Thyroid gland (tissue), 4 donors: Measurements from ENCODE around the gene CST5. TPM values are rescaled to one million over a fixed set of nuclear protein-coding genes. Genes with fewer than 3 reads are reported as not detected.
A peak's percentile ranks its signal among the peaks of the same experiment; 100 is the strongest.

ENCODE experiments used
- DNase-seq, 2 donors: peaks; one replicate each; pipeline ENCODE4 v3.0.0-alpha.2; 2019
- H3K27ac ChIP-seq, 3 donors: fragments of 200-600 bp; sonication (generic); 1 replicate in 2 of 3; 2 replicates in 1 of 3; pipeline ENCODE4 v1.5.1; 2016 to 2019; ENCODE audit warnings: mild to moderate bottlenecking in 1 of 3, moderate library complexity in 1 of 3
- H3K27me3 ChIP-seq: fragments of 200-600 bp; sonication (generic); one replicate; pipeline ENCODE4 v1.5.1; 2019
- H3K36me3 ChIP-seq, 2 donors: fragments of 200-600 bp; sonication (generic); one replicate each; pipeline ENCODE4 v1.5.1; 2016 to 2019
- H3K4me1 ChIP-seq, 2 donors: fragments of 200-600 bp; sonication (generic); one replicate each; pipeline ENCODE4 v1.5.1; 2017 to 2019
- H3K4me3 ChIP-seq, 3 donors: fragments of 200-600 bp; sonication (generic); replicated peaks in 1 of 3; 1 replicate in 2 of 3; 2 replicates in 1 of 3; pipeline ENCODE4 v1.5.1; 2016; ENCODE audit warnings: mild to moderate bottlenecking in 1 of 3
- H3K9me3 ChIP-seq: fragments of 200-600 bp; sonication (generic); one replicate; pipeline ENCODE4 v1.5.1; 2017
- POLR2A ChIP-seq, 2 donors: fragments of 450-650 bp; IDR thresholded peaks; one replicate each; pipeline ENCODE4 v1.6.1; 2017; ENCODE audit warnings: antibody characterized with exemption in 2 of 2, mild to moderate bottlenecking in 2 of 2, moderate library complexity in 1 of 2
- WGBS, 2 donors: methylation state at CpG; one replicate each; pipeline ENCODE4 v1.1.5; 2017; 5-methylcytosine and 5-hydroxymethylcytosine counted together
- intact Hi-C: fragments of 100-400 bp; cut with DNase I; formaldehyde crosslinking; loops from one replicate; pipeline ENCODE4 v1.15.1; 2023
- total RNA-seq, 4 donors: library from RNA; depleted of rRNA; stranded (reverse); fragments of >200 nt; gene quantifications; one replicate each; pipeline ENCODE4 v1.2.3, GENCODE V29; 2016
- TF ChIP-seq, protein P1 (sequence below), 6 experiments: fragments of 200-600 bp in 3 of 6; fragments of 450-650 bp in 3 of 6; sonication (generic) in 3 of 6; IDR thresholded peaks; one replicate each; pipeline ENCODE4 v1.5.1; 2016 to 2019; ENCODE audit warnings: antibody characterized with exemption in 6 of 6, mild to moderate bottlenecking in 2 of 6, inconsistent platforms in 1 of 6, moderate library complexity in 1 of 6

CST5 gene
- total RNA-seq, 4 donors from 2014 or later = not detected

DNA sequence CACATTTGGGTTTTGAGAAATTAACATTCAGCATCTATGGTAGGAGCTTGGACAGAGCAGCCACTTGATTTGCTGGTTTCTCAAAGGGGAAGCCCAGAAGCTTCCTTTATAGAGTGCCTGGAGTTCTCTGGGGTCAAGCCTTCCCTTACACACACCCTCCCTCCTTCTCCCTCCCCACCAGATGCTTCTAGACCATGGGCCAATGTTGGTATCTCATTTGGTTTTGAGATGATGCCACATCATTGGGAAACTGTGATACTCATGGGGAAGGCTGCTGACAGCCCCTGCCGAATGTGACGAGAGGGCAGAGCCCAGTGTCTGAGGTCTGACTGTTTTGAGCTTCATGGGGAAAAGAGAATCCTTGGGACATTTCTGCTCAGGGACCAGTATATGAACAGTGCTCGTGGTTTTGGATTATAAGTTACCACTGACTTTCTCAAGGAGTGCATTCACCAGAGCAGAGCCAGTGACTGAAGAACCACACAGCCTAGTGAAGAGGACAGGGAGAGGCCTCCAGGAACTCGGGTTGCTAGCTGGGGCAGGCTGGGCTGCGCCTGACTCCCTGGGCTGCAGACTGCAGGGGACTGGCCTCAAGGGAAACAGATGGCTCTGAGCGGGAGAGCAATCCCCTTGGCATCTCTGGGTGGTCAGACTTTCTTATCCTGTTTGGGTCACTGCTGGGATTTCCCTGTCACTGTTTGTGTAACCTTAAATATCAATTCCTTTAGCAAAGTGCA lies 46.4 kb upstream of the CST5 start:
- WGBS, 2 donors = 79 to 87% methylated on average over 5 to 6 of the region's 6 CpGs
- DNase-seq = no peak
- H3K4me3 ChIP-seq = no peak overlapping the region
- intact Hi-C loops = no loop called here
- H3K4me1 ChIP-seq = peaks cover 0 to 10% of the 10 kb centered on the region in 2 donors
- H3K27me3 ChIP-seq = no peaks in the 10 kb centered on the region
- TF ChIP-seq, protein P1, sequence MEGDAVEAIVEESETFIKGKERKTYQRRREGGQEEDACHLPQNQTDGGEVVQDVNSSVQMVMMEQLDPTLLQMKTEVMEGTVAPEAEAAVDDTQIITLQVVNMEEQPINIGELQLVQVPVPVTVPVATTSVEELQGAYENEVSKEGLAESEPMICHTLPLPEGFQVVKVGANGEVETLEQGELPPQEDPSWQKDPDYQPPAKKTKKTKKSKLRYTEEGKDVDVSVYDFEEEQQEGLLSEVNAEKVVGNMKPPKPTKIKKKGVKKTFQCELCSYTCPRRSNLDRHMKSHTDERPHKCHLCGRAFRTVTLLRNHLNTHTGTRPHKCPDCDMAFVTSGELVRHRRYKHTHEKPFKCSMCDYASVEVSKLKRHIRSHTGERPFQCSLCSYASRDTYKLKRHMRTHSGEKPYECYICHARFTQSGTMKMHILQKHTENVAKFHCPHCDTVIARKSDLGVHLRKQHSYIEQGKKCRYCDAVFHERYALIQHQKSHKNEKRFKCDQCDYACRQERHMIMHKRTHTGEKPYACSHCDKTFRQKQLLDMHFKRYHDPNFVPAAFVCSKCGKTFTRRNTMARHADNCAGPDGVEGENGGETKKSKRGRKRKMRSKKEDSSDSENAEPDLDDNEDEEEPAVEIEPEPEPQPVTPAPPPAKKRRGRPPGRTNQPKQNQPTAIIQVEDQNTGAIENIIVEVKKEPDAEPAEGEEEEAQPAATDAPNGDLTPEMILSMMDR (IDR thresholded peaks at IDR 0.05) = no peak
- TF ChIP-seq POLR2A (IDR thresholded peaks at IDR 0.05) = no peak
- H3K36me3 ChIP-seq = no peaks in the 10 kb centered on the region
- no peak overlapping the region for H3K27ac ChIP-seq
- H3K9me3 ChIP-seq = no peaks in the 10 kb centered on the region

DNA sequence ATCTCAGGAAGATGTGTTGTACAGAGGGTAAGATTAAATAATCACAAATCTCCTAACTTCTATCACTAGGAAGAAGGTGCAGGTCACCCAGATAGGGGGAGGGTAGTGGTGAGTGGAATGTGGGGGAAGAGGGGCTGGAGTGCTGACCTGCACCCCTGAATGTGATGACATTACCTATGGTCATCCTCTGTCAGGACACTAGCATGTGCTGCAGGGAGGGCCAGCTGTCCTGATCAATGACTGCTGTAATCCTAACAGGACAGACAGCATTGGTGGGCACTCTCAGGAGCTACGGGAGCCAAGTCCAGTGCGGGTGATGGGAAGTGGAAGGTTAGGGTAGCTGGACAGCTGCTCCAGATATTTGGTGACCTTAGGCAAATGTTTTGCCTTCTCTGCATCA lies 45.2 kb upstream of the CST5 start:
- peaks cover 4 to 22% of the 10 kb centered on the region in 2 donors for H3K4me1 ChIP-seq
- H3K27me3 ChIP-seq = no peaks in the 10 kb centered on the region
- H3K36me3 ChIP-seq = no peaks in the 10 kb centered on the region
- H3K27ac ChIP-seq = no peak overlapping the region
- WGBS, 2 donors = 88 to 100% methylated on average over 2 of the region's 2 CpGs
- TF ChIP-seq, protein P1 (IDR thresholded peaks at IDR 0.05) = no peak
- TF ChIP-seq POLR2A (IDR thresholded peaks at IDR 0.05) = no peak
- no peak overlapping the region for H3K4me3 ChIP-seq
- intact Hi-C loops = no loop called here
- no peak for DNase-seq
- no peaks in the 10 kb centered on the region for H3K9me3 ChIP-seq

DNA sequence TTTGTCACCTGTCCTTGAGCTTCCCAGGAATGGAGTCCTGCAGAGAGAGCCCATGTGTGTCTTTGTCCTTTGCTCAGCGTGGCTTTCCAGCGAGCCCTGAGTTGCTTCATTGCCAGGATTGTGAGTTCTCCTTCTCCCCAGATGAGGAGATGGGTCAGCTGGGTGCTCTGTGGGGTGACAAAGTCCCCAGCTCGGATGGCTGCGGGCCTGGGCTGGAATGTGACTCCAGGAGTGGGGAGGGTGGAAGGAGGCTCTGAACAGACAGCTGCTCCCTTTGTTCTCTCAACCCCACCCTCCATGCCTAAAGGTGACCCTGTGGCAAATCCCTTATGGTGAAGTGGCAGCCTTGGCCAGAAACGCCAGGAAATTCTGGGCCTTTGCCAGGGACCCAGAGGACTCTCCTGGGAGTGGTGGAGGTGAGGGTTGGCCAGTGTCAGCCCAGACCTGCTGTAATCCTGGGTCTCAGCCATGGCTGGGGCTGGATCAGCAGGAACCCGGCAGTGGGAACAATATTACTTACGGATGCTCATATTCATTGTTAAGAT lies 44.4 kb upstream of the CST5 start:
- Histone ChIP-seq H3K4me1 (peaks cover 4 to 30% of the 10 kb centered on the region in 2 donors), H3K36me3 (no peaks in the 10 kb centered on the region), H3K9me3 (no peaks in the 10 kb centered on the region), H3K4me3 (no peak overlapping the region), H3K27ac (no peak overlapping the region), H3K27me3 (no peaks in the 10 kb centered on the region)
- peak; percentile 10 to 30 for DNase-seq
- TF ChIP-seq POLR2A (IDR thresholded peaks at IDR 0.05) = no peak
- 56 to 67% methylated on average over 6 of the region's 7 CpGs for WGBS, 2 donors
- intact Hi-C loops = no loop called here

DNA sequence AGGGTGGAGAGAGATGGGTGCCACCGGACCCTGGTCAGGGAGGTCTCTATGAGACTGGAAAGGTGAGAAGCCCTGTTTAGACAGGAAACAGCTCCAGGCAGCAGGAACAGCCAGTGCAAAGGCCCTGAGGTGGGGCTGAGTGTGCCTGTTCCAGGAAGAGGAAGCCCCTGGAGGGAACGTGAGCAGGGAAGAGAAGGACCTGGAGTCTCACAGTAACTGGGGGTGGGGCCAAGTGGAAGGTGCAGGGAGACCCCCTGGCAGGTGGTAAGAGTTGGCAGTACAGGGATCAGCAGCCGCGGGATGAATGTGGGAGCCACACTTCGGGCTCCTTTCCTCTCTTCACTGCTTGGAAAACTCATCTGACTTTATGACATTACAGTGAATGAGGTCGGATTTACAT lies 43.8 kb upstream of the CST5 start:
- Histone ChIP-seq H3K36me3 (no peaks in the 10 kb centered on the region), H3K27ac (no peak overlapping the region), H3K4me3 (no peak overlapping the region), H3K27me3 (no peaks in the 10 kb centered on the region), H3K9me3 (no peaks in the 10 kb centered on the region), H3K4me1 (peaks cover 4 to 32% of the 10 kb centered on the region in 2 donors)
- intact Hi-C loops = no loop called here
- 82 to 94% methylated on average over 6 of the region's 6 CpGs for WGBS, 2 donors
- no peak for DNase-seq
- TF ChIP-seq, protein P1 (IDR thresholded peaks at IDR 0.05) = no peak
- TF ChIP-seq POLR2A (IDR thresholded peaks at IDR 0.05) = no peak

DNA sequence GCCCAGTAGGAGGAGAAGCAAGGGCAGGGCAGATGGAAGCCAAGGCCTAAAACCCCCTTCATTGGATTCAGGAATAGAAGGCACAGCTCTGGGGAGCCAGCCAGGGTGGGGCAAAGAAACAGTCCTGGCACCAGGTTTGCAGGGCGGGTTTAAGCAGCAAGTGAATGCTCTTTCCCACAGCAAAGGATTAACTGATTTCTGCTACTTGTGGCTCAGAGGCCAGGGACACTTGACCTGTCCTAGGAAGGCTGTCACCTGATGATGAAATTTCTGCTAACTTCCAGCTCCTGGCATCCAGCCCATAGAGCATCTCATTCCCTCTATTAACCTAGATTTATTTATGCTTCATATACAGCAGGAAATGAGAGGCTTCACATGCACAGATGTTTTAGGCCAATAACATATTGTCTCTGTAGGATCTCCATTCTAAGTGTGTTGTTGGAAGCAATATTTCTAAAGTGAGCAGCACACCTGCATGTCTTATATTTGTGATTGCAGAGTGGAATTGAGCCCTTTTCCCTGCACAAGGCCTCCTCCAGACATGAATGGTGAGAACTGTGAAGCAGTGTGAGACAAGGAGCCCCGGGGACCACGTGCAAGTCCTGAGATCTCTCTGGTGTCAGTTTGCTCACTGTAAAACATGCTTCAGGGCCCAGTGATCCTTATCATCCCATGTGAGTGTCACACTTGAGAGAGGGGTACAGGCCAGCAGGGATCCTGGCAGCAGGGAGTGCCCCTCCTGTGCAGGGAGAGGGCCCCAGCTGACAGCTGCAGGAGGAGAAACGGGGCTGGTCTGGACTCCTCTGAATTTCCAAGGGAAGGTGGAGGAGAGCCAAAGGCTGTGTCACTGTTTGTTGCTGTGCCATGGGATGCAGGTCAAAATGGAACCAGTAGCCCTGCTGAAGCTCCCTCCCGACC lies 41.1 kb upstream of the CST5 start:
- H3K9me3 ChIP-seq = no peaks in the 10 kb centered on the region
- intact Hi-C loops = no loop called here
- no peak overlapping the region for H3K4me3 ChIP-seq
- 20 to 28% methylated on average over 5 of the region's 5 CpGs for WGBS, 2 donors
- H3K27me3 ChIP-seq = no peaks in the 10 kb centered on the region
- TF ChIP-seq, protein P1 (IDR thresholded peaks at IDR 0.05) = no peak
- no peak for TF ChIP-seq POLR2A (IDR thresholded peaks at IDR 0.05)
- peak overlapping the region in 1 of 3 donors; percentile 17 for H3K27ac ChIP-seq
- H3K36me3 ChIP-seq = no peaks in the 10 kb centered on the region
- H3K4me1 ChIP-seq = peaks cover 4 to 32% of the 10 kb centered on the region in 2 donors
- peak; percentile 38 to 43 for DNase-seq
